ENCODE data around the gene SEMA3A.

The SEMA3A gene

GRCh38 chr7:84112771-84113170 is 81.8 kb downstream of the SEMA3A start:
- DNase-seq (ENCODE audit: low read depth in 2 of 2, low spot score in 1 of 2): no peak

- DNase-seq (ENCODE audit: low read depth in 2 of 2, low spot score in 1 of 2): no peak
Observed at GRCh38 chr7:84111842-84112241, 82.7 kb downstream of the SEMA3A start.

GRCh38 chr7:84110400-84110799 is 84.2 kb downstream of the SEMA3A start:
- no peak for DNase-seq (ENCODE audit: low read depth in 2 of 2, low spot score in 1 of 2)

- no peak for DNase-seq (ENCODE audit: low read depth in 2 of 2, low spot score in 1 of 2)
Observed at GRCh38 chr7:84108787-84109186, 85.8 kb downstream of the SEMA3A start.

GRCh38 chr7:84108119-84108518 is 86.5 kb downstream of the SEMA3A start:
- no peak for DNase-seq (ENCODE audit: low read depth in 2 of 2, low spot score in 1 of 2)

GRCh38 chr7:84107259-84107658 is 87.3 kb downstream of the SEMA3A start:
- DNase-seq (ENCODE audit: low read depth in 2 of 2, low spot score in 1 of 2): no peak

GRCh38 chr7:84106291-84106690 is 88.3 kb downstream of the SEMA3A start:
- no peak for DNase-seq (ENCODE audit: low read depth in 2 of 2, low spot score in 1 of 2)

GRCh38 chr7:84105586-84105985 is 89.0 kb downstream of the SEMA3A start:
- DNase-seq (ENCODE audit: low read depth in 2 of 2, low spot score in 1 of 2): no peak

- DNase-seq (ENCODE audit: low read depth in 2 of 2, low spot score in 1 of 2): no peak
Observed at GRCh38 chr7:84104826-84105225, 89.8 kb downstream of the SEMA3A start.

- DNase-seq (ENCODE audit: low read depth in 2 of 2, low spot score in 1 of 2): no peak
Observed at GRCh38 chr7:84102213-84102612, 92.4 kb downstream of the SEMA3A start.

GRCh38 chr7:84100866-84101265 is 93.7 kb downstream of the SEMA3A start:
- no peak for DNase-seq (ENCODE audit: low read depth in 2 of 2, low spot score in 1 of 2)

GRCh38 chr7:84095971-84096370 is 98.6 kb downstream of the SEMA3A start:
- DNase-seq (ENCODE audit: low read depth in 2 of 2, low spot score in 1 of 2): no peak

GRCh38 chr7:84092207-84092606 is 102.4 kb downstream of the SEMA3A start:
- DNase-seq (ENCODE audit: low read depth in 2 of 2, low spot score in 1 of 2): no peak

GRCh38 chr7:84091318-84091717 is 103.3 kb downstream of the SEMA3A start:
- DNase-seq (ENCODE audit: low read depth in 2 of 2, low spot score in 1 of 2): no peak

- no peak for DNase-seq (ENCODE audit: low read depth in 2 of 2, low spot score in 1 of 2)
Observed at GRCh38 chr7:84088802-84089201, 105.8 kb downstream of the SEMA3A start.

- no peak for DNase-seq (ENCODE audit: low read depth in 2 of 2, low spot score in 1 of 2)
Observed at GRCh38 chr7:84085998-84086397, 108.6 kb downstream of the SEMA3A start.

GRCh38 chr7:84085147-84085546 is 109.4 kb downstream of the SEMA3A start:
- no peak for DNase-seq (ENCODE audit: low read depth in 2 of 2, low spot score in 1 of 2)

GRCh38 chr7:84083846-84084245 is 110.7 kb downstream of the SEMA3A start:
- DNase-seq (ENCODE audit: low read depth in 2 of 2, low spot score in 1 of 2): no peak

GRCh38 chr7:84081973-84082522 is 112.5 kb downstream of the SEMA3A start:
- no peak for DNase-seq (ENCODE audit: low read depth in 2 of 2, low spot score in 1 of 2)

GRCh38 chr7:84077336-84077735 is 117.3 kb downstream of the SEMA3A start:
- no peak for DNase-seq (ENCODE audit: low read depth in 2 of 2, low spot score in 1 of 2)

GRCh38 chr7:84076219-84076618 is 118.4 kb downstream of the SEMA3A start:
- DNase-seq (ENCODE audit: low read depth in 2 of 2, low spot score in 1 of 2): no peak

- no peak for DNase-seq (ENCODE audit: low read depth in 2 of 2, low spot score in 1 of 2)
Observed at GRCh38 chr7:84073186-84073875, 121.3 kb downstream of the SEMA3A start.

- no peak for DNase-seq (ENCODE audit: low read depth in 2 of 2, low spot score in 1 of 2)
Observed at GRCh38 chr7:84070770-84071169, 123.8 kb downstream of the SEMA3A start.

Measured in stimulated activated CD8-positive, alpha-beta memory T cell treated with anti-CD3 and anti-CD28 coated beads, Interleukin-4, amount 100 ng/mL, for 1 hour (primary cell).